Upper lobe of right lung (tissue), 1 donor: ENCODE data around the gene GNA14. TPM values are rescaled to one million over a fixed set of nuclear protein-coding genes. Genes with fewer than 3 reads are reported as not detected.

Experiments
- ATAC-seq: fragments of 200-7000 bp; cut with Tn5 transposase; one replicate; pipeline ENCODE4 v1.9.1; 2020; ENCODE audit warnings: mild to moderate bottlenecking, moderate library complexity
- DNase-seq: peaks from one replicate; pipeline ENCODE4 v3.0.0-alpha.2; 2020
- H3K27ac ChIP-seq: fragments of 200-600 bp; one replicate; pipeline ENCODE4 v1.8.0; 2022
- H3K27me3 ChIP-seq: fragments of 200-600 bp; one replicate; pipeline ENCODE4 v1.8.0; 2022; ENCODE audit warnings: mild to moderate bottlenecking
- H3K36me3 ChIP-seq: fragments of 200-600 bp; one replicate; pipeline ENCODE4 v1.8.0; 2022
- H3K4me1 ChIP-seq: fragments of 200-600 bp; one replicate; pipeline ENCODE4 v1.8.0; 2022
- H3K4me3 ChIP-seq: fragments of 200-600 bp; one replicate; pipeline ENCODE4 v1.8.0; 2022; ENCODE audit warnings: mild to moderate bottlenecking
- H3K9me3 ChIP-seq: fragments of 200-600 bp; one replicate; pipeline ENCODE4 v1.8.0; 2022
- CTCF ChIP-seq: fragments of 200-600 bp; IDR thresholded peaks from one replicate; pipeline ENCODE4 v1.8.0; 2022; ENCODE audit warnings: antibody characterized with exemption
- intact Hi-C: fragments of 100-400 bp; cut with DNase I; formaldehyde crosslinking; loops from one replicate; pipeline ENCODE4 v1.11.0; 2022
- total RNA-seq: library from RNA; stranded (reverse); fragmentation: NEBNext Ultra II Directional; extraction: Animal tissue kit (Norgen Biotek cat#: 25700); gene quantifications from one replicate; pipeline ENCODE4 v1.2.1, GENCODE V29; 2021
- donor health status: DM: no; HTN: yes; CAD: no; lungs with severe emphysema.

GNA14 gene
- total RNA-seq, 1 donor from 2014 or later = 15.7 TPM

GRCh38 chr9:77433675-77434445, 214.3 kb downstream of the GNA14 start:
- intact Hi-C loops = loop anchor here (10.0 kb wide), 1 partner anchor 321 kb away; no protein-coding TSS in a partner anchor
- Histone ChIP-seq H3K9me3 (no peaks in the 10 kb centered on the region), H3K4me1 (no peaks in the 10 kb centered on the region), H3K36me3 (no peaks in the 10 kb centered on the region), H3K27ac (no peak overlapping the region), H3K27me3 (no peaks in the 10 kb centered on the region), H3K4me3 (no peak overlapping the region)
- peak; percentile 93 for ATAC-seq
- DNase-seq = peak; percentile 76
- peak; percentile 94 for TF ChIP-seq CTCF

- intact Hi-C loops = loop anchor here (10.0 kb wide), 1 partner anchor 323 kb away; no protein-coding TSS in a partner anchor
- no peak overlapping the region for H3K27ac ChIP-seq
- ATAC-seq (no peak), DNase-seq (no peak)
- no peaks in the 10 kb centered on the region for H3K9me3 ChIP-seq
- no peaks in the 10 kb centered on the region for H3K36me3 ChIP-seq
- peaks cover 6% of the 10 kb centered on the region for H3K4me1 ChIP-seq
- H3K27me3 ChIP-seq = no peaks in the 10 kb centered on the region
- no peak for TF ChIP-seq CTCF
- no peak overlapping the region for H3K4me3 ChIP-seq
These were observed 216.1 kb downstream of the GNA14 start for GRCh38 chr9:77432053-77432452.

GRCh38 chr9:77429928-77430327, 218.2 kb downstream of the GNA14 start:
- no peak for DNase-seq
- H3K27ac ChIP-seq = no peak overlapping the region
- peaks cover 6% of the 10 kb centered on the region for H3K4me1 ChIP-seq
- no peaks in the 10 kb centered on the region for H3K36me3 ChIP-seq
- TF ChIP-seq CTCF = no peak
- intact Hi-C loops = loop anchor here (10.0 kb wide), 1 partner anchor 325 kb away; no protein-coding TSS in a partner anchor
- H3K9me3 ChIP-seq = no peaks in the 10 kb centered on the region
- ATAC-seq = no peak
- H3K4me3 ChIP-seq = no peak overlapping the region
- H3K27me3 ChIP-seq = no peaks in the 10 kb centered on the region

GRCh38 chr9:77427256-77427927, 220.7 kb downstream of the GNA14 start:
- intact Hi-C loops = no loop called here
- H3K9me3 ChIP-seq = no peaks in the 10 kb centered on the region
- no peaks in the 10 kb centered on the region for H3K36me3 ChIP-seq
- DNase-seq = no peak
- no peaks in the 10 kb centered on the region for H3K27me3 ChIP-seq
- no peak for TF ChIP-seq CTCF
- peak overlapping the region; percentile 40 for H3K27ac ChIP-seq
- H3K4me3 ChIP-seq = no peak overlapping the region
- H3K4me1 ChIP-seq = peaks cover 6% of the 10 kb centered on the region
- ATAC-seq = peak; percentile 48

- Histone ChIP-seq H3K27ac (no peak overlapping the region), H3K9me3 (no peaks in the 10 kb centered on the region), H3K27me3 (no peaks in the 10 kb centered on the region), H3K4me1 (peaks cover 6% of the 10 kb centered on the region), H3K36me3 (no peaks in the 10 kb centered on the region), H3K4me3 (no peak overlapping the region)
- no peak for DNase-seq
- intact Hi-C loops = no loop called here
- no peak for ATAC-seq
- no peak for TF ChIP-seq CTCF
These were observed 221.4 kb downstream of the GNA14 start for GRCh38 chr9:77426712-77427111.
